Prostate gland (tissue), 2 donors: ENCODE measurements around the gene LGALS3. TPM values are rescaled to one million over a fixed set of nuclear protein-coding genes. Genes with fewer than 3 reads are reported as not detected.

Source experiments
- DNase-seq: peaks from one replicate; pipeline ENCODE4 v3.0.0-alpha.2; 2019; ENCODE audit warnings: low spot score
- H3K27ac ChIP-seq, 2 donors: fragments of 200-600 bp; sonication (generic); 2 replicates each; pipeline ENCODE4 v1.5.1; 2017 to 2019
- H3K27me3 ChIP-seq: fragments of 200-600 bp; sonication (generic); replicated peaks from 2 replicates; pipeline ENCODE4 v1.5.1; 2019; ENCODE audit not compliant: insufficient read depth
- H3K36me3 ChIP-seq, 2 donors: fragments of 200-600 bp; sonication (generic); 1 replicate in 1 of 2; 2 replicates in 1 of 2; pipeline versions ENCODE4 v1.5.1 to v1.8.1; 2017 to 2019
- H3K4me1 ChIP-seq: fragments of 200-600 bp; sonication (generic); replicated peaks from 2 replicates; pipeline ENCODE4 v1.5.1; 2019
- H3K4me3 ChIP-seq, 2 donors: fragments of 200-600 bp; sonication (generic); 2 replicates each; pipeline ENCODE4 v1.5.1; 2017 to 2019
- H3K9me3 ChIP-seq: fragments of 200-600 bp; sonication (generic); 2 replicates; pipeline ENCODE4 v1.5.1; 2017
- POLR2A ChIP-seq: fragments of 450-650 bp; IDR thresholded peaks from one replicate; pipeline ENCODE4 v1.6.1; 2016; ENCODE audit warnings: antibody characterized with exemption, mild to moderate bottlenecking
- POLR2AphosphoS5 ChIP-seq: sonication (generic); formaldehyde crosslinking; IDR thresholded peaks from one replicate; pipeline ENCODE4 v1.6.1; 2017; ENCODE audit warnings: antibody characterized with exemption
- WGBS: methylation state at CpG from one replicate; pipeline ENCODE4 v1.1.5; 2018; 5-methylcytosine and 5-hydroxymethylcytosine counted together
- intact Hi-C: fragments of 100-400 bp; cut with DNase I; formaldehyde crosslinking; loops from one replicate; pipeline ENCODE4 v1.14.2; 2022
- total RNA-seq, 2 donors: library from RNA; depleted of rRNA; stranded (reverse); fragments of >200 nt; gene quantifications; one replicate each; pipeline ENCODE4 v1.1.0, GENCODE V29; 2016
- TF ChIP-seq, protein P1 (sequence below), 4 experiments: fragments of 200-600 bp in 2 of 4; fragments of 450-650 bp in 2 of 4; sonication (generic) in 2 of 4; IDR thresholded peaks; 1 replicate in 3 of 4; 2 replicates in 1 of 4; pipeline ENCODE4 v1.5.1; 2016 to 2019; ENCODE audit warnings: antibody characterized with exemption in 4 of 4, mild to moderate bottlenecking in 2 of 4, moderate library complexity in 2 of 4

Gene LGALS3
- total RNA-seq, 2 donors from 2014 or later, result 334 to 400 TPM

DNA sequence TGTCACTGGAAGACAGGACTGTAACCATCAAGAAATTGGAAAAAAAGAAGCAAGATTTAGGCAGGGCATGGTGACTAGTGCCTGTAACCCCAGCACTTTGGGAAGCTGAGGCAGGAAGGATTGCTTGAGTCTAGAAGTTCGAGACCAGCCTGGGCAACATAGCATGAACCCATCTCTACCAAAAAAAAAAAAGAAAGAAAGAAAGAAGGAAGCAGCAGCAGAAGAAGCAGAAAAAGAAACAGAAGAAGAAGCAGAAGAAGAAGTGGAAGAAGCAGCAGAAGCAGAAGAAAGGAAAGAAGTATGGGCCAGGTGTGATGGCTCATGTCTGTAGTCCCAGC, 30.5 kb upstream of the LGALS3 start:
- H3K9me3 ChIP-seq, result no peaks in the 10 kb centered on the region
- WGBS, result 80% methylated on average over 1 of the region's 1 CpG
- peaks cover 9% of the 10 kb centered on the region for H3K4me1 ChIP-seq
- intact Hi-C loops, result no loop called here
- DNase-seq, result no peak
- H3K27ac ChIP-seq, result no peak overlapping the region
- TF ChIP-seq, protein P1, sequence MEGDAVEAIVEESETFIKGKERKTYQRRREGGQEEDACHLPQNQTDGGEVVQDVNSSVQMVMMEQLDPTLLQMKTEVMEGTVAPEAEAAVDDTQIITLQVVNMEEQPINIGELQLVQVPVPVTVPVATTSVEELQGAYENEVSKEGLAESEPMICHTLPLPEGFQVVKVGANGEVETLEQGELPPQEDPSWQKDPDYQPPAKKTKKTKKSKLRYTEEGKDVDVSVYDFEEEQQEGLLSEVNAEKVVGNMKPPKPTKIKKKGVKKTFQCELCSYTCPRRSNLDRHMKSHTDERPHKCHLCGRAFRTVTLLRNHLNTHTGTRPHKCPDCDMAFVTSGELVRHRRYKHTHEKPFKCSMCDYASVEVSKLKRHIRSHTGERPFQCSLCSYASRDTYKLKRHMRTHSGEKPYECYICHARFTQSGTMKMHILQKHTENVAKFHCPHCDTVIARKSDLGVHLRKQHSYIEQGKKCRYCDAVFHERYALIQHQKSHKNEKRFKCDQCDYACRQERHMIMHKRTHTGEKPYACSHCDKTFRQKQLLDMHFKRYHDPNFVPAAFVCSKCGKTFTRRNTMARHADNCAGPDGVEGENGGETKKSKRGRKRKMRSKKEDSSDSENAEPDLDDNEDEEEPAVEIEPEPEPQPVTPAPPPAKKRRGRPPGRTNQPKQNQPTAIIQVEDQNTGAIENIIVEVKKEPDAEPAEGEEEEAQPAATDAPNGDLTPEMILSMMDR (IDR thresholded peaks at IDR 0.05), result no peak
- TF ChIP-seq POLR2AphosphoS5 (no peak), POLR2A (no peak)
- no peaks in the 10 kb centered on the region for H3K27me3 ChIP-seq
- H3K4me3 ChIP-seq, result no peak overlapping the region
- no peaks in the 10 kb centered on the region for H3K36me3 ChIP-seq

GRCh38 chr14:55099756-55100155, 29.3 kb upstream of the LGALS3 start:
- Histone ChIP-seq H3K4me3 (no peak overlapping the region), H3K36me3 (no peaks in the 10 kb centered on the region), H3K4me1 (peaks cover 21% of the 10 kb centered on the region), H3K9me3 (no peaks in the 10 kb centered on the region), H3K27ac (no peak overlapping the region), H3K27me3 (no peaks in the 10 kb centered on the region)
- intact Hi-C loops, result no loop called here
- WGBS, result 58% methylated on average over 2 of the region's 2 CpGs
- no peak for TF ChIP-seq POLR2AphosphoS5
- no peak for TF ChIP-seq POLR2A
- TF ChIP-seq, protein P1 (IDR thresholded peaks at IDR 0.05), result no peak
- no peak for DNase-seq

DNA sequence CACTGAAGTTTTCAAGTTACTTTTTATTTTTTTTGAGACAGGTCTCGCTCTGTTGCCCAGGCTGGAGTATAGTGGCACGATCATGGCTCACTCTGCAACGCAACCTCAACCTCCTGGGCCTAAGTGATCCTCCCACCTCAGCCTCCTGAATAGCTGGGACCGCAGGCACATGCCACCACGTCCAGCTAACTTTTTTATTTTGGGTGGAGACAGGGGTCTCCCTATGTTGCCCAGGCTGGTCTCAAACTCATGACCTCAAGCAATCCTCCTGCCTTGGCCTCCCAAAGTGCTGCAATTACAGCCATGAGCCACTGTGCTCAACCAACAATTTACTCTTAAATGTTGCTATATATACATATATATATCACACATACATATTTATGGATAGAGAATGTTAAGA, 27.4 kb upstream of the LGALS3 start:
- intact Hi-C loops, result no loop called here
- H3K27ac ChIP-seq, result peak overlapping the region; percentile 89 to 90
- H3K36me3 ChIP-seq, result no peaks in the 10 kb centered on the region
- H3K9me3 ChIP-seq, result no peaks in the 10 kb centered on the region
- no peak for DNase-seq
- WGBS, result 94% methylated on average over 5 of the region's 5 CpGs
- no peaks in the 10 kb centered on the region for H3K27me3 ChIP-seq
- TF ChIP-seq, protein P1 (IDR thresholded peaks at IDR 0.05), result no peak
- TF ChIP-seq POLR2AphosphoS5, result no peak
- TF ChIP-seq POLR2A, result no peak
- peaks cover 21% of the 10 kb centered on the region for H3K4me1 ChIP-seq
- H3K4me3 ChIP-seq, result no peak overlapping the region

DNA sequence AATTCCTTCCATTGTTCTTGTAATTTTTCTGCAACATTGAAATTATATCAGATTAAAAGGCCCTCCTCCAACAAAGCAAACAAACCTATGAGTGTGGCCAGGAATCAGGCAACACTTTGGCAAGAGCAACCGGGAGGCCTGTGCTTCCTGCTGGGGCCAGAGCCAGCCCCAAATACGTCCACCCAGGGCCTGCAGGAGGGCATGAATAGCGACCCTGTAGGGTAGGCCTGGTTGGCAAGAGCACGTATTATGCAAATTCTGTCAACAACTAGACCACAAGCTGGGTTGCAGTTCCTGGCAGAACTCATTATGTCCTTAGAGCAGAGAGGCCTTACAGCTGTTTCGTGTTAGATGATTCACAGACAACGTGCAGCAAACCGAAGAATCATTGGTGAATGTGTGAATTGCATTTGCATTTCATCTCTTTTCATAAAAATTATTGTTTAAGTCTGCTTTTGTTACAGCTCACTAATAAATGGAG, 26.9 kb upstream of the LGALS3 start:
- TF ChIP-seq, protein P1 (IDR thresholded peaks at IDR 0.05), result no peak
- TF ChIP-seq POLR2A (peak; percentile 47), POLR2AphosphoS5 (peak; percentile 91)
- peak overlapping the region; percentile 89 to 90 for H3K27ac ChIP-seq
- WGBS, result 2% methylated on average over 7 of the region's 7 CpGs

GRCh38 chr14:55103005-55103640, 25.9 kb upstream of the LGALS3 start:
- Histone ChIP-seq H3K9me3 (no peaks in the 10 kb centered on the region), H3K4me3 (peak overlapping the region in 1 of 2 donors; percentile 12), H3K36me3 (no peaks in the 10 kb centered on the region), H3K4me1 (peaks cover 21% of the 10 kb centered on the region), H3K27me3 (no peaks in the 10 kb centered on the region), H3K27ac (peak overlapping the region; percentile 89 to 90)
- DNase-seq, result peak; percentile 95
- peak; percentile 98 for TF ChIP-seq POLR2AphosphoS5
- peak; percentile 39 for TF ChIP-seq POLR2A
- TF ChIP-seq, protein P1 (IDR thresholded peaks at IDR 0.05), result no peak
- WGBS, result 12% methylated on average over 13 of the region's 13 CpGs
- intact Hi-C loops, result no loop called here

More for the DNA sequence above, 26.9 kb upstream of the LGALS3 start:
- Histone ChIP-seq H3K4me3 (no peak overlapping the region), H3K4me1 (peaks cover 21% of the 10 kb centered on the region), H3K9me3 (no peaks in the 10 kb centered on the region), H3K27me3 (no peaks in the 10 kb centered on the region), H3K36me3 (no peaks in the 10 kb centered on the region)
- intact Hi-C loops, result no loop called here
- peak; percentile 80 for DNase-seq
